GM13976 (cell line): Measurements from ENCODE around the gene COPZ1.
A peak's percentile ranks its signal among the peaks of the same experiment; 100 is the strongest.
"Not testable (repeated sequence)": the region's sequence is repeated elsewhere in the genome, so short reads cannot be mapped to it uniquely, and the experiment has no call there.

Source experiments
- DNase-seq: peaks from one replicate; pipeline ENCODE4 v3.0.0; 2012; ENCODE audit warnings: low spot score
- CTCF ChIP-seq: IDR thresholded peaks from 2 replicates; pipeline ENCODE4 v1.5.1; 2012; ENCODE audit warnings: borderline replicate concordance, mild to moderate bottlenecking; ENCODE audit not compliant: insufficient read depth; ENCODE audit errors: extremely low read depth, missing control alignments, control extremely low read depth
- in situ Hi-C: fragments of 300-500 bp; cut with MboI; formaldehyde crosslinking; loops from one replicate; pipeline ENCODE4 v1.12.0; 2022; ENCODE audit warnings: low sequenced_read_pairs, mixed read lengths, inconsistent platforms; ENCODE audit not compliant: unreplicated experiment

Gene COPZ1

GRCh38 chr12:54324617-54325441 lies at the start of gene COPZ1:
COPZ1 (plus strand) TSS chr12:54325131; CDS start chr12:54325164, 33 bp downstream.
- in situ Hi-C loops = no loop called here
- DNase-seq = peak; percentile 95
- peak; percentile 88 for TF ChIP-seq CTCF

- TF ChIP-seq CTCF = no peak
- in situ Hi-C loops = no loop called here
- no peak for DNase-seq
Observed at GRCh38 chr12:54276368-54276767, 48.6 kb upstream of the COPZ1 start.

GRCh38 chr12:54277823-54278276 lies 47.1 kb upstream of the COPZ1 start:
- TF ChIP-seq CTCF = no peak
- no peak for DNase-seq
- in situ Hi-C loops = no loop called here

- no peak for TF ChIP-seq CTCF
- in situ Hi-C loops = no loop called here
- no peak for DNase-seq
Observed at GRCh38 chr12:54279227-54279631, 45.7 kb upstream of the COPZ1 start.

GRCh38 chr12:54279632-54280467 lies 45.1 kb upstream of the COPZ1 start, which contains the start of gene CBX5:
CBX5 (minus strand) TSS chr12:54280122; CDS start chr12:54257650, 22,472 bp downstream.
- peak; percentile 94 for DNase-seq
- in situ Hi-C loops = no loop called here
- TF ChIP-seq CTCF = no peak

GRCh38 chr12:54280468-54281260 lies 44.3 kb upstream of the COPZ1 start, which contains the start of gene HNRNPA1:
HNRNPA1 (plus strand) TSS chr12:54280726; CDS start chr12:54280808, 82 bp downstream.
- in situ Hi-C loops = no loop called here
- TF ChIP-seq CTCF = no peak
- peak; percentile 91 for DNase-seq

- not testable (repeated sequence) for DNase-seq
Observed at GRCh38 chr12:54281261-54281638, 43.7 kb upstream of the COPZ1 start.

GRCh38 chr12:54281694-54282093 lies 43.2 kb upstream of the COPZ1 start:
- in situ Hi-C loops, DNase-seq: not testable (repeated sequence)

More at GRCh38 chr12:54281261-54281638, 43.7 kb upstream of the COPZ1 start:
- in situ Hi-C loops = not testable (repeated sequence)
